ENCODE results near the gene EVC.

The EVC gene

DNA sequence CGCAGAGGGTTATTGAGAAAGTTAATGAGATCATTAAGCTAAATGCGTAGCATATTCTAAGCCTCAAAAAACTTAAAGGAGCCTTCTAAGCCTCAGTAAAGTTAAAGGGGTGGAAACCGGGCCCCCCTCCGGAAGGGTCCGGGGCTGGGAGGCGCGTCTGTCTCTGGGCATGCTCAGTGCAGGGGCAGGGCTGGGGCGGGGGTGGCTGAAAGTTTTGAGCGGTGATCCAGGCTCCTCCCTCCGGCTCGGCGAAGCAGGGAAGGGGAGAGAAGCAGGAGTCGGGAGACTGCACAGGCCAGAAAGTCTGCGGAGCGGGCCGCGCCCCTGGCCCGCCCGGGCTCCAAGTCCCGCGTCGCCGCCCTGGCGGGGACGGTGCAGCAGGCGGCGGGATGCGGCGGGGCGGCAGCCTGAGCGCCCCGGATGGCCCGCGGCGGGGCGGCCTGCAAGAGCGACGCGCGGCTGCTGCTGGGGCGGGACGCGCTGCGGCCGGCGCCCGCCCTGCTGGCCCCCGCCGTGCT, at the start of gene EVC:
Gene EVC, plus strand, starts transcription at position 241 of the 518 bp plus-strand sequence. Its CDS starts 180 bp downstream, at position 421.
- FAIRE-seq, result no peak

- FAIRE-seq, result no peak
Measured at GRCh38 chr4:5661237-5661636, 49.8 kb upstream of the EVC start.

- no peak for FAIRE-seq
Measured at GRCh38 chr4:5662555-5662954, 48.4 kb upstream of the EVC start.

- no peak for FAIRE-seq
Measured at GRCh38 chr4:5664778-5665177, 46.2 kb upstream of the EVC start.

DNA sequence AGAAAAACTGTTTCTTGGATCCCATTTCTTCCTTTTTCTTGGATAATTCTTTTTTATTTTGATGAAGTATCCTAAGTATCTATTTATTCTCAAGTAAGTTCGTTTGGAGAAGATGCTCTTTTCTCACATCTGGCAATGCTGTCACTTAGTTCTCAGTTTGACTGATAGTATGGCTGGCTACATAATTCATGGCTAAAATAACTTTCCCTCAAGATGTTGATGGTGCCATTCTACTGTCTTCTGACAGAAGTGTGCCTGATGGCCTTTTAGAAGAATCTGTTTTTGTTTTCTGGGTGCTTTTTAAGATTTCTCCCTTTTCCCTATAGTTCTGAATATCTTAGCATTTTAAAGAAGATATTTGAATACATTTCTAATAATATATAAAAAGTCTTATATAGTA, 44.3 kb upstream of the EVC start:
- no peak for FAIRE-seq

DNA sequence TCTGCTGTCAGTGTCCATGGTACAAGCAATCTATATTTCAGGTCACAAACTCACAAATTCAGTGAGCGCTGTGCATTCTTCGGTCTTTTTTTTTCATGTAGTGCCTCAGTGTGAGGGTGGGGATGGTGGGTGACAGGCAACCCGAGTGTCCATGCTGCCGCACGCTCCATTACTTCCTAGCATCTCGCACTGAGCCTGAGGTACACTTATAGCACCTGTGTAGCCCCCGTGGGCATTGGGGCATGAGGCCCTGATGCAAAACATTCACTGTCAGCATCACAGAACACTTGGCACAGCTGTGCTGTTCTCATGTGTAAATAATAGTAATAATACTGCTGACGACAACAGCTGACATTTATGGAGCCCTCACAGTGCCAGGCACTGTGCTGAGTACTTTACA, 34.2 kb upstream of the EVC start:
- FAIRE-seq, result no peak

- no peak for FAIRE-seq
Measured at GRCh38 chr4:5678977-5679376, 32.0 kb upstream of the EVC start.

DNA sequence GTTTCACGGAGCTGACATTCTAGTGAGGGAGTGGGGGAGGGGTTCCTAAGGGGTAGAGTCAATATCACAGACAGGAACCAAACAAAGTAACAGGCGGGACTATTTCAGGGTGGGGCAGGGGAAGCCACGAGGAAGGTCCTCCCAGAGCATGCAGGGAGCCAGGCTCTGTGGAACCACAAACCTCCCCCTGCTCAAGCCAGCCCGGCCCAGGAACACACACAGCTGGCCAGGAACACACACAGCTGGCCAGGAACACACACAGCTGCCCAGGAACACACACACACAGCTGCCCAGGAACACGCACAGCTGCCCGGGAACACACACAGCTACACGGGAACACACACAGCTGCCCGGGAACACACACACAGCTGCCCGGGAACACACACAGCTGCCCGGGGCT, 27.4 kb upstream of the EVC start:
- no peak for FAIRE-seq

DNA sequence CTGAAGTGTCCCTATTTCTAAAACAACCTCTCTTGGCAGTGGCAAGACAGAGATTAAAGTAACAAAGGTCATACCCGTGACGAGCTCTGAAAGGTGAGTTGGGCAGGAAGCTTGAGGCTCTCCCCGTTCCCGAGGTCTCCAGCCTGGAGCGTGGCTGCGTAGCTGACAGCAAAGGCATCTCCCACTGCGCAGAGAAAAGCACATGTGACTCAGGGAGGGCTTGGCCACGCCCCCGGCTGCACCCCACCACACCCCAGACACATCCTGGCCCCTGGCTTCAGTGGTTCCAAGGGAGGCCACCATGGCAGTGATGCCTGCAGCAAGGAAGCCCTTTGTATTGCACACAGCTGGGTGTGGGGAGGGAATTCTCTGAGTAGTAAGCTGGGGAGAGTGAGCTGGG, 25.7 kb upstream of the EVC start:
- FAIRE-seq, result no peak

DNA sequence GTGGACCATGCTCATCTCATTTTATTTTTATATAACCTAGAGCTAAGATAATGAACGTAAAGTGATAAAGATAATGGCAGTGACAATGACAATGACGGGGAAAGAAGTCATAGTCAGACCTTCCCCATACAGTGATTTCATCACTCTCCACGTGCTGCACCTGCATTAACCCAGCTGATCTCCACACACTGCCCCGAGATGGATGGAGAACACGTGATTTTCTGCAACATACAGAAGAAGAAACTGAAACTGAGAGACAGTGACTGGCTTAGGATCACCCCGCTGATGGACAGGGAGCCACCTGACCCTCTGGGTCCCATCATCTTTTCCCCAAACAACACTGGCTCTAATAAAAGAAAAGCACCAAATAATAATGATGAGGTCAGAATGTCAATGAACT, 24.7 kb upstream of the EVC start:
- no peak for FAIRE-seq

DNA sequence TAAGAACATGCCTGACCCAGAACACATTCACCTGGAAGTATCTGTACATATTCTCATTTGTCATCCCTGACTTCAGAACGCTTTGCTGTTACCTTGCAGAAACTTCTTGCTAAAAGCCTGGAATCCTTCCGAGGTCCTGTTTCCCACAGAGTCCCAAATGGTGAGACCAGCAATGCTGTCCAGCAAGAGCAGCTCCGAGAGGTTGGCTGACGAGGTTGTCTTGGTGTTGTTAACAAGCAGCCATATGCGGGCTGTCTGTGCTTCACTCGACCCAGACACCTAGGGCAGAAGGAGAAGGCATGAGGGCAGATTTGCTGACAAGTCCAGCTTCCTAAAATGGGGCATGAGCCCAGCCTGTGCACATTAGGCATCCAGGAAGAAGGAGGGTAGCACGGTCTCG, 21.9 kb upstream of the EVC start:
- FAIRE-seq, result no peak

- FAIRE-seq, result no peak
Measured at GRCh38 chr4:5691491-5692132, 19.4 kb upstream of the EVC start.

DNA sequence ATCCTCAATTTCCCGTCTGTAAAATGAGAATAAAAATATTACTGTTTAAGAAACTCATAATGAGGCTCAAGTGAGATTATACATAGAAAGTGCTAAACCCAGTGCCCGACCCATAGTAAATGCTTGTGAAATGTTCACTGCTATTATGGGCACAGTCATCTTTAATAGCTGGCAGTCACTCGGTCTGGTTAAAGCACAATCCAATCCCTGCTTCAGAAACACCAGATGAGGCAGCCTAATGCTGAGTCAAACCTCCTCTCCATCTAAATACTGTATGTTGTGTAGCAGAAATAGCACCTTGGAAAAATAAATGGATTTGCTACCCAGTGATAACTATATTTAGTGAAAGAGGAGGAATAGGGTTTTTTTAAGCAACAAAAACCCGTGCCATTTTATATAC, 17.1 kb upstream of the EVC start:
- FAIRE-seq, result no peak

DNA sequence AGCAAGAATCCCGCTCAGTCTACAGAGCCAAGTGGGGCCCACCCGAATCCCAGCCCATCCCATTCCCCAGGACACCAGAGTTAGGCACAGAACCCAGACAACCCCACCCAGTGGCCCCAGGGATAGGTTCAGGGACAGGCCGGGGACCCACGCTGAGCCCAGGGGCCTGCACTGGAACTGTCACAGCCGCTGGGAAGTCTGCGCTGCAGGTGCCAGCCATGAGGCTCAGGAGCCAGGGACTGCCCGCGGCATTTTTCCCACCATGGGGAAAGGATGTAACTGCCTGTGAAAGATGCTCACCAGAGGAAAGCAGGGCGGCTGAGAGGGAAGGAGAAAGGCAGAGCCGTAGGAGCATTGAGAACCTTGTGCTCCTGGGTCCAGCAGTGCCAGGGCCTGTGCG, 14.7 kb upstream of the EVC start:
- no peak for FAIRE-seq

DNA sequence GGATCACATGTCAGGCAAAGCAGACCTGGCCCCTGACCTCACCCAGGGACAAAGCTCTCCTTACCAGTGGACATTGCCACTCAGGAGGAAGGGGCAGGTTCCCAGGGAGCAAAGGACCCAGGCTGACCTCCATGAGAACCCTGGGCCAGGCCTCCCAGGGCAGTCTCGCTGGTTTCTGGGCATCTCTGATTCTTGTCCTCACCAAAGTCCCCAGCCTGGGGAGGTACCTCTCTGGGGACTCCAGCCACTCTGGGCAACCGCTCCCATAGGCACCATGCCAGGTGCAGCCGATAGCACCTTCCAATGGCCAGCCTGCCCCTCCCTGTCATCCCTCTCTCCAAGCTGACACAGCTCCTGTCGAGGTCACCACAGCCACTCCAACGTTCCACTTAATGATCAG, 10.5 kb upstream of the EVC start:
- FAIRE-seq, result no peak

- no peak for FAIRE-seq
Measured at GRCh38 chr4:5701971-5702370, 9.0 kb upstream of the EVC start.

GRCh38 chr4:5703831-5704230, 7.2 kb upstream of the EVC start:
- no peak for FAIRE-seq

GRCh38 chr4:5704276-5704675, 6.7 kb upstream of the EVC start:
- FAIRE-seq, result no peak

DNA sequence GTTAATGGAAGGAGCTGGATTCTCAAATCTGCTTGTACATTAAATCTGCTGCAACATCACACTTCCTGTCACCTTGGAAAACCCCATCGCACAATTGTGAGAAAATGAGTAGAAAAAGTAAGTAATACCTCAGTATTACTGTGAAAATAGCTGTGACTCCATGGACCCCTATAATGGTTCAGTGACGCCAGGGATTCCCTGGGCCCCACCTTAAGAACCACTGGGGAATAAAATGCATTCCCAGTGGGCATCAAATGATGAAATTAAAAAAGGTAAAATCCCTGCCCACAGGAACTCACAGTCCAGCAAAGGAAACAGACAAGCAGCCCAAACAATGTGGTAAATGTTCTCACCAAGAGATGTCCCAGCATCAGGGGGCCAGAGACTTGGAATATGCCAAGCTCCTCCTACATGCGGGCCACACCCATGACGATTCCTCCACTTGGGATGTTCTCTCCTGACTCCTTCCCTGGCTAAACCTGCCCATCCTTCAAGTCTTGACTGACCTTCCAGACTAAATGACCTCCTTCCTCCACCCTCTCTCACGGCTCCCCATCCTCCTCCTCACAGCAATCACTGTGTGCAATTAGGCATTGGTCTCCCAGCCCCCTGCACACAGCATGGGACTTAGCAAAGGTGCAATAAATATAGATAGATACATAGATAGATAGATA, 5.2 kb upstream of the EVC start:
- no peak for FAIRE-seq

DNA sequence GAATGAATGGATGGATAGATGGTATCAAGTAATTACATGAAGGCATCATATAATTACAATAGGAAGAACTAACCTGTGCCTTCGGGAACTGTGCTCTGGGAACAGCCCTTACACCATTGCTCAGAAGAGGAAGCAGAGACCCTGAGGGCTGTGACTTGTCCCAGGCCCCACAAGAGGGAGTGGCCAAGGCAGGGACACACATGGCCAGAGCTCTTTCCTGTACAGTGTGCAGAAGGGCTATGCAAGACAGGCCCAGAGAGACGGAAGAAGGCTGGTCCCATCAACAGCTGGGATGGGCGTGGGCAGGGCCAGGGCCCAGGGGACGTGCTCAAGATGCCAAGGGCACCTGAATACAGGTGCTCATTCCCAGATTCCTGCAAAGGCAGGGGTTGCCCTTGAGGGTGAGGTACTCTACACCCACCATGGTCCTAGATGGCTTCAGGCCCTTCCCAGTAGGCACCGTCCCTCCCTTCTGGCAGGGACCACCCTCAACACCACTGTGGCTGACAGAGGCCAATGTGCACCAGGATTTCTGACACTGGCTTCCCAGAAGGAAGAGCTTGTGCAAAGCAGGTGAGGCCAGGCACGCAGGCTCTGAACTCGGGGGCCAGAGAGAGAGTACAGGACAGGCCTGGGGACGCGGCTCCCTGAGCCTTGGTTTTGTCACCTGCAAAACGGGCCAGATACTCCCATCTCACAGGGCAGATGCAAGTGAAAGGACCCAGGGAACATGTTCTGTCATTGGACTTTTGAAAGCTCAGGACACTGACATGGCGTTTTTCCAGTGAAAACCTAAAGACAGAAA, 4.3 kb upstream of the EVC start:
- FAIRE-seq, result no peak

GRCh38 chr4:5707366-5707765, 3.6 kb upstream of the EVC start:
- FAIRE-seq, result no peak

- no peak for FAIRE-seq
Measured at GRCh38 chr4:5707778-5708448, 3.1 kb upstream of the EVC start.

DNA sequence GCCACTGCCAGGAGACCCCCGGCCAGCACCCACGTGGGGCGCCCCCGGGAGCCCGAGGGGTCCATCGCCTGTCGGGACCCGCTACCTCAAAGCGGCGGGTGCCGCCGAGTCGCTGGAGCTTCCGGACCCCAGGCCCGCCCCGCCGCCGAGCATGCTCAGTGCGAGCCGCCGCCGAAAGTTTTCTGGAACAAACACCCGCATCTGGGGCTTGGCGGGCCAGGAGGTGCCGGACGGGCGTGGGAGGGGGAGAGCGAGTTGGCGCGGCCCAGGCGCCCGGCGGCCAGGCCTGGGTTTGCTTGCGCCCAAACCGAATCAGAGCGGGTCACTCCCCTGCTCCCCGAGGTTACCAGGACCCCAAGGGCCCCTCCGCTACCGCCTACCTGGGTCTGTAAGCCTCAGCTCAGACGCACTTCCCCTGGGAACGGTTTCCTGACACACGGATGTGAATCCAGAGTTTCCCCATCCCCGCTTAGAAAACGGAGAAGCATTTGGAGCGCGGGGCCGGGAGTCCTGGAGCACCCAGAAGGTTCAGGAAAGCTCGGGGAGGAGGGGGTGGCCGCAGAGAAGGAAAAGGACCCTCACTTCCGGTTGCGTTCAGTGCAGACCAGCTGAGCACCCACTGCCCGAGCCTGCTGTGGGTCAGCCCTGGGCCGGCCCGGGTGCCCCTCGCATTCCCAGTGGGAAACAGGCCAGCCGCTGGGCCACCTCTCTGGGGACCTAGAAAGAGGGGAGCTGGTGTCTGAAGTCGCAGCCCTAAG, 2.4 kb upstream of the EVC start, which contains the start of gene EVC2:
Gene EVC2, minus strand, starts transcription at position 111 of the 758 bp plus-strand sequence. Its CDS starts 46 bp downstream, at position 65.
- FAIRE-seq, result no peak
